ENCODE data around the gene IFNA13. TPM values are rescaled to one million over a fixed set of nuclear protein-coding genes. Genes with fewer than 3 reads are reported as not detected.

The IFNA13 gene
- total and polyA plus RNA-seq, 2 of the 13 experiments (the other 11 are each of a cell fraction or from before 2014, with no cell fraction given): not detected

- TF ChIP-seq SMAD9 (CRISPR knock-in tag; IDR thresholded peaks at IDR 0.05): peak; percentile 28; the same call in 1 of the 2 replicates
- TF ChIP-seq ZNF639 (CRISPR knock-in tag; conservative IDR thresholded peaks at IDR 0.05): no peak
- TF ChIP-seq ZNF543 (CRISPR knock-in tag; IDR thresholded peaks at IDR 0.05): no peak
- TF ChIP-seq STAT6 (CRISPR knock-in tag; IDR thresholded peaks at IDR 0.05; ENCODE audit: borderline replicate concordance): no peak
- no peak for TF ChIP-seq FOXK1 (CRISPR knock-in tag; IDR thresholded peaks at IDR 0.05; ENCODE audit: borderline replicate concordance, low read depth)
- peak; percentile 82; the same call in 1 of the 2 replicates for TF ChIP-seq CHCHD3 (CRISPR knock-in tag; IDR thresholded peaks at IDR 0.05)
- TF ChIP-seq NFYB (CRISPR knock-in tag; IDR thresholded peaks at IDR 0.05): no peak
- no peak for TF ChIP-seq ZNF850 (CRISPR knock-in tag; conservative IDR thresholded peaks at IDR 0.05)
- TF ChIP-seq ZBTB1 (CRISPR knock-in tag; IDR thresholded peaks at IDR 0.05; ENCODE audit: borderline replicate concordance): no peak
- no peak for TF ChIP-seq ZNF136 (CRISPR knock-in tag; IDR thresholded peaks at IDR 0.05; ENCODE audit: low read depth)
- TF ChIP-seq PHB2 (IDR thresholded peaks at IDR 0.05; ENCODE audit: partially characterized antibody): no peak
- no peak for TF ChIP-seq ZNF749 (CRISPR knock-in tag; IDR thresholded peaks at IDR 0.05; ENCODE audit: borderline replicate concordance)
- no peak; the same call in 1 of the 2 replicates for TF ChIP-seq MTF1 (CRISPR knock-in tag; IDR thresholded peaks at IDR 0.05)
- peak; percentile 64 for TF ChIP-seq SAP130 (CRISPR knock-in tag; IDR thresholded peaks at IDR 0.05; ENCODE audit: low read depth)
- TF ChIP-seq ZNF792 (CRISPR knock-in tag; IDR thresholded peaks at IDR 0.05): peak; percentile 59; the same call in 1 of the 2 replicates
- no peak for TF ChIP-seq SKI (IDR thresholded peaks at IDR 0.05; ENCODE audit: partially characterized antibody)
- TF ChIP-seq SP140L (CRISPR knock-in tag; IDR thresholded peaks at IDR 0.05; ENCODE audit: borderline replicate concordance): peak; percentile 58; the same call in 1 of the 2 replicates
- no peak for TF ChIP-seq SMYD3 (CRISPR knock-in tag; IDR thresholded peaks at IDR 0.05)
- TF ChIP-seq EEA1 (CRISPR knock-in tag; IDR thresholded peaks at IDR 0.05; ENCODE audit: borderline replicate concordance): peak; percentile 85; the same call in 1 of the 2 replicates
- TF ChIP-seq ZNF3 (CRISPR knock-in tag; IDR thresholded peaks at IDR 0.05): peak; percentile 34; the same call in 1 of the 2 replicates
- 0 out of 2 replicates have a peak, but pooled peaks have one; percentile 59 for TF ChIP-seq ZNF431 (CRISPR knock-in tag; IDR thresholded peaks at IDR 0.05; ENCODE audit: borderline replicate concordance, low read depth)
- no peak; the same call in 1 of the 2 replicates for TF ChIP-seq GABPA (IDR thresholded peaks at IDR 0.05; ENCODE audit: low read depth, low read length)
- peak; percentile 72 for TF ChIP-seq GABPA (CRISPR knock-in tag; IDR thresholded peaks at IDR 0.05; ENCODE audit: low read depth)
- no peak for TF ChIP-seq ZNF34 (CRISPR knock-in tag; IDR thresholded peaks at IDR 0.05; ENCODE audit: borderline replicate concordance)
- peak; percentile 47; the same call in 1 of the 2 replicates for TF ChIP-seq ZNF678 (CRISPR knock-in tag; IDR thresholded peaks at IDR 0.05)
- peak; percentile 18; the same call in 1 of the 3 replicates for TF ChIP-seq MXI1 (IDR thresholded peaks at IDR 0.05; ENCODE audit: borderline replicate concordance, low read depth, low read length)
- TF ChIP-seq ZNF562 (CRISPR knock-in tag; IDR thresholded peaks at IDR 0.05; ENCODE audit: borderline replicate concordance): no peak
These were observed 32.9 kb downstream of the IFNA13 start, which contains the start of gene KLHL9 (continued) for GRCh38 chr9:21334701-21335632.
